K562 (cell line): ENCODE data around the gene NCKAP1. TPM values are rescaled to one million over a fixed set of nuclear protein-coding genes. Genes with fewer than 3 reads are reported as not detected.

Source experiments
- BACH1 ChIP-seq: fragments of 200-800 bp; sonication (Bioruptor generic); IDR thresholded peaks from 2 replicates; pipeline ENCODE4 v1.6.1; 2016; ENCODE audit warnings: missing genetic modification characterization, missing compliant biosample characterization
- DDX20 ChIP-seq: fragments of 450-650 bp; IDR thresholded peaks from 2 replicates; pipeline ENCODE4 v1.6.1; 2016; ENCODE audit warnings: missing genetic modification characterization, low read depth, mild to moderate bottlenecking, missing compliant biosample characterization, moderate library complexity
- EP400 ChIP-seq: fragments of 450-650 bp; IDR thresholded peaks from 2 replicates; pipeline ENCODE4 v1.6.1; 2017; ENCODE audit warnings: antibody characterized with exemption, mild to moderate bottlenecking, moderate library complexity
- FUS ChIP-seq: fragments of 200-400 bp; formaldehyde crosslinking; optimal IDR thresholded peaks from 2 replicates; pipeline ENCODE3; 2017; ENCODE audit warnings: low read depth, low read length
- GTF2E2 ChIP-seq: fragments of 200-800 bp; sonication (Bioruptor generic); IDR thresholded peaks from 2 replicates; pipeline ENCODE4 v1.6.1; 2016; ENCODE audit warnings: missing genetic modification characterization, missing compliant biosample characterization
- KLF1 ChIP-seq: fragments of 450-650 bp; IDR thresholded peaks from 2 replicates; pipeline ENCODE4 v1.6.1; 2016; ENCODE audit warnings: missing genetic modification characterization, missing compliant biosample characterization
- MTA3 ChIP-seq: fragments of 450-650 bp; formaldehyde crosslinking; IDR thresholded peaks from 2 replicates; pipeline ENCODE4 v1.6.1; 2017; ENCODE audit warnings: mild to moderate bottlenecking, borderline replicate concordance
- NFE2L1 ChIP-seq: fragments of 450-650 bp; IDR thresholded peaks from 2 replicates; pipeline ENCODE4 v1.6.1; 2016; ENCODE audit warnings: missing genetic modification characterization, low read depth, mild to moderate bottlenecking, missing compliant biosample characterization, moderate library complexity, borderline replicate concordance
- RFX7 ChIP-seq: fragments of 250-450 bp; sonication (Bioruptor Pico); IDR thresholded peaks from 2 replicates; pipeline ENCODE4 v1.5.1; 2021; ENCODE audit warnings: mild to moderate bottlenecking
- SPI1 ChIP-seq: IDR thresholded peaks from 2 replicates; pipeline ENCODE4 v1.6.1; 2011; ENCODE audit warnings: low read depth, low read length, control low read depth, borderline replicate concordance
- ZNF584 ChIP-seq: fragments of 200-800 bp; sonication (Bioruptor generic); IDR thresholded peaks from 2 replicates; pipeline ENCODE4 v1.6.1; 2016; ENCODE audit warnings: low read depth, mild to moderate bottlenecking, missing genetic modification characterization, missing compliant biosample characterization
- polyA plus RNA-seq, 8 experiments: library from polyadenylated mRNA; depleted of rRNA in 4 of 8; stranded (reverse) in 5 of 8; unstranded in 3 of 8; fragments of >200 nt; fragmentation: Nextera tagmentation in 2 of 8; fragmentation: Illumina TruSeq in 1 of 8; extraction: Ambion mirVana in 2 of 8; extraction: Trizol in 1 of 8; gene quantifications; 2 replicates each; pipeline versions ENCODE4 v1.2.1 to v1.2.3, GENCODE V29; 2011 to 2014; ENCODE audit warnings: inconsistent platforms in 1 of 8, missing spikeins in 1 of 8
- total RNA-seq, 7 experiments: library from RNA; depleted of rRNA in 6 of 7; stranded (reverse); fragments of >200 nt in 6 of 7; fragmentation: Illumina TruSeq in 2 of 7; extraction: Trizol in 2 of 7; gene quantifications; 2 replicates each; pipeline versions ENCODE4 v1.2.1 to v1.2.3, GENCODE V29; 2011 to 2021; ENCODE audit warnings: low replicate concordance in 1 of 7
- TF ChIP-seq, protein P1 (sequence below), 3 experiments: IDR thresholded peaks in 2 of 3; conservative IDR thresholded peaks in 1 of 3; 2 replicates each; pipeline ENCODE4 v1.5.1; 2011 to 2012; ENCODE audit warnings: low read length in 3 of 3, mild to moderate bottlenecking in 3 of 3, control low read depth in 2 of 3, improper control_type of control experiment in 1 of 3, inconsistent platforms in 1 of 3, low read depth in 1 of 3, mixed read lengths in 1 of 3, moderate library complexity in 1 of 3; ENCODE audit not compliant: insufficient read depth in 2 of 3
- TF ChIP-seq, protein P2 (sequence below): fragments of 250-450 bp; sonication (Bioruptor Pico); IDR thresholded peaks from 2 replicates; pipeline ENCODE4 v1.8.0; 2022; ENCODE audit warnings: moderate library complexity, mild to moderate bottlenecking, inconsistent platforms
- TF ChIP-seq, protein P3 (sequence below), 2 experiments: fragments of 200-800 bp in 1 of 2; sonication (Bioruptor generic) in 1 of 2; sonication (generic) in 1 of 2; formaldehyde crosslinking in 1 of 2; IDR thresholded peaks in 1 of 2; conservative IDR thresholded peaks in 1 of 2; 2 replicates each; pipeline versions ENCODE4 v1.5.0 to v1.6.1; 2016 to 2020; ENCODE audit warnings: missing compliant biosample characterization in 1 of 2, missing genetic modification characterization in 1 of 2, missing genetic modification reagents in 1 of 2
- TF ChIP-seq, protein P4 (sequence below): fragments of 450-650 bp; IDR thresholded peaks from 2 replicates; pipeline ENCODE4 v1.6.1; 2016; ENCODE audit warnings: mild to moderate bottlenecking

NCKAP1 gene
- total and polyA plus RNA-seq, 9 of the 15 experiments (the other 6 are each of a cell fraction or from before 2014, with no cell fraction given): 34.0 to 153 (median 88.7) TPM

DNA sequence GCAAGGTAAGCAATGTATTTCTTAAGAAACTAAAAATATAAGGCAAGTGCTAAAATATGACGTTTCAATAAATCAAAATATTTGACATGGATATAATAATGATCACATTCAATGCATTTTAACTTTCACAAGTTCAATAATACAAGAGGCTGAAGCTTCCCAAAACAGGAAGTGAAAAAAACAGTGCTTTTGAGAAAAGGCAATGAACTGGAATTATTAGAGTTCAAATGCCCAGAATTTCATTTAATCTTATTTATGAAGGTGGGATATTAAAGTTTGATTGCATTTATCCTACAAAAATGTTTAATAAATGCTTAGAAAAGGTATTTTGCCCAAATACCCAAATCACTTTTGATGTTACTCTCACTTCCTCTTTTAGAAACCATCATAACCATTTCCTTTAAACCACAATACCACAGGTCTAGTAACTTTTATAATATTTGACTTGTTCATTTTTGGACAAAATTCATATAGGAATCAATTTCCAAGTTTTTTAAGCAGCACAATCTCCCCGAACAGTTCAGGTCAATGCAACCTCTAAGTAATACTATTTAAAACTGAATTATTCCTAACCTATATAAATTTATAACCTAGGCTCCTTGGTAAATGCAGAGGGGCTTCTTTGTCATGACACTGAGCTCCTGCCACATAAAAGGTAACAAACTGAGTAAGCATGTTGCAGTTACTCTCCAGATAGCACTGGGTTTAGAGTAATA is 2.1 kb downstream of the NCKAP1 start (continued):
- TF ChIP-seq, protein P1, sequence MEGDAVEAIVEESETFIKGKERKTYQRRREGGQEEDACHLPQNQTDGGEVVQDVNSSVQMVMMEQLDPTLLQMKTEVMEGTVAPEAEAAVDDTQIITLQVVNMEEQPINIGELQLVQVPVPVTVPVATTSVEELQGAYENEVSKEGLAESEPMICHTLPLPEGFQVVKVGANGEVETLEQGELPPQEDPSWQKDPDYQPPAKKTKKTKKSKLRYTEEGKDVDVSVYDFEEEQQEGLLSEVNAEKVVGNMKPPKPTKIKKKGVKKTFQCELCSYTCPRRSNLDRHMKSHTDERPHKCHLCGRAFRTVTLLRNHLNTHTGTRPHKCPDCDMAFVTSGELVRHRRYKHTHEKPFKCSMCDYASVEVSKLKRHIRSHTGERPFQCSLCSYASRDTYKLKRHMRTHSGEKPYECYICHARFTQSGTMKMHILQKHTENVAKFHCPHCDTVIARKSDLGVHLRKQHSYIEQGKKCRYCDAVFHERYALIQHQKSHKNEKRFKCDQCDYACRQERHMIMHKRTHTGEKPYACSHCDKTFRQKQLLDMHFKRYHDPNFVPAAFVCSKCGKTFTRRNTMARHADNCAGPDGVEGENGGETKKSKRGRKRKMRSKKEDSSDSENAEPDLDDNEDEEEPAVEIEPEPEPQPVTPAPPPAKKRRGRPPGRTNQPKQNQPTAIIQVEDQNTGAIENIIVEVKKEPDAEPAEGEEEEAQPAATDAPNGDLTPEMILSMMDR (IDR thresholded peaks at IDR 0.05 in 2 of 3, conservative IDR thresholded peaks at IDR 0.05 in 1 of 3; ENCODE audit: insufficient read depth in 2 of 3, low read depth in 1 of 3, low read length in 3 of 3): 0 out of 6 replicates have a peak, but pooled peaks of 1 of the 3 experiments have one; percentile 4
- TF ChIP-seq SPI1: peak; percentile 98
- TF ChIP-seq FUS: no peak
- 0 out of 2 replicates have a peak, but pooled peaks have one; percentile 46 for TF ChIP-seq BACH1
- TF ChIP-seq RFX7 (CRISPR knock-in tag): no peak
- TF ChIP-seq DDX20 (tag): peak; percentile 49; the same call in 1 of the 2 replicates
- TF ChIP-seq, protein P2, sequence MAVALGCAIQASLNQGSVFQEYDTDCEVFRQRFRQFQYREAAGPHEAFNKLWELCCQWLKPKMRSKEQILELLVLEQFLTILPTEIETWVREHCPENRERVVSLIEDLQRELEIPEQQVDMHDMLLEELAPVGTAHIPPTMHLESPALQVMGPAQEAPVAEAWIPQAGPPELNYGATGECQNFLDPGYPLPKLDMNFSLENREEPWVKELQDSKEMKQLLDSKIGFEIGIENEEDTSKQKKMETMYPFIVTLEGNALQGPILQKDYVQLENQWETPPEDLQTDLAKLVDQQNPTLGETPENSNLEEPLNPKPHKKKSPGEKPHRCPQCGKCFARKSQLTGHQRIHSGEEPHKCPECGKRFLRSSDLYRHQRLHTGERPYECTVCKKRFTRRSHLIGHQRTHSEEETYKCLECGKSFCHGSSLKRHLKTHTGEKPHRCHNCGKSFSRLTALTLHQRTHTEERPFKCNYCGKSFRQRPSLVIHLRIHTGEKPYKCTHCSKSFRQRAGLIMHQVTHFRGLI (CRISPR knock-in tag): peak; percentile 68; the same call in 1 of the 2 replicates
- peak; percentile 90 for TF ChIP-seq ZNF584 (CRISPR knock-in tag)
- TF ChIP-seq, protein P3, sequence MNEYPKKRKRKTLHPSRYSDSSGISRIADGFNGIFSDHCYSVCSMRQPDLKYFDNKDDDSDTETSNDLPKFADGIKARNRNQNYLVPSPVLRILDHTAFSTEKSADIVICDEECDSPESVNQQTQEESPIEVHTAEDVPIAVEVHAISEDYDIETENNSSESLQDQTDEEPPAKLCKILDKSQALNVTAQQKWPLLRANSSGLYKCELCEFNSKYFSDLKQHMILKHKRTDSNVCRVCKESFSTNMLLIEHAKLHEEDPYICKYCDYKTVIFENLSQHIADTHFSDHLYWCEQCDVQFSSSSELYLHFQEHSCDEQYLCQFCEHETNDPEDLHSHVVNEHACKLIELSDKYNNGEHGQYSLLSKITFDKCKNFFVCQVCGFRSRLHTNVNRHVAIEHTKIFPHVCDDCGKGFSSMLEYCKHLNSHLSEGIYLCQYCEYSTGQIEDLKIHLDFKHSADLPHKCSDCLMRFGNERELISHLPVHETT (CRISPR knock-in tag; conservative IDR thresholded peaks at IDR 0.05 in 1 of 2, IDR thresholded peaks at IDR 0.05 in 1 of 2): peak in 1 of 2 experiments; percentile 29; a peak in 1 of 4 replicates
- no peak for TF ChIP-seq NFE2L1 (tag)
- TF ChIP-seq GTF2E2: 0 out of 2 replicates have a peak, but pooled peaks have one; percentile 36
- no peak for TF ChIP-seq KLF1 (tag)
- TF ChIP-seq, protein P4, sequence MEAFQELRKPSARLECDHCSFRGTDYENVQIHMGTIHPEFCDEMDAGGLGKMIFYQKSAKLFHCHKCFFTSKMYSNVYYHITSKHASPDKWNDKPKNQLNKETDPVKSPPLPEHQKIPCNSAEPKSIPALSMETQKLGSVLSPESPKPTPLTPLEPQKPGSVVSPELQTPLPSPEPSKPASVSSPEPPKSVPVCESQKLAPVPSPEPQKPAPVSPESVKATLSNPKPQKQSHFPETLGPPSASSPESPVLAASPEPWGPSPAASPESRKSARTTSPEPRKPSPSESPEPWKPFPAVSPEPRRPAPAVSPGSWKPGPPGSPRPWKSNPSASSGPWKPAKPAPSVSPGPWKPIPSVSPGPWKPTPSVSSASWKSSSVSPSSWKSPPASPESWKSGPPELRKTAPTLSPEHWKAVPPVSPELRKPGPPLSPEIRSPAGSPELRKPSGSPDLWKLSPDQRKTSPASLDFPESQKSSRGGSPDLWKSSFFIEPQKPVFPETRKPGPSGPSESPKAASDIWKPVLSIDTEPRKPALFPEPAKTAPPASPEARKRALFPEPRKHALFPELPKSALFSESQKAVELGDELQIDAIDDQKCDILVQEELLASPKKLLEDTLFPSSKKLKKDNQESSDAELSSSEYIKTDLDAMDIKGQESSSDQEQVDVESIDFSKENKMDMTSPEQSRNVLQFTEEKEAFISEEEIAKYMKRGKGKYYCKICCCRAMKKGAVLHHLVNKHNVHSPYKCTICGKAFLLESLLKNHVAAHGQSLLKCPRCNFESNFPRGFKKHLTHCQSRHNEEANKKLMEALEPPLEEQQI: peak; percentile 63; the same call in 1 of the 2 replicates
- peak; percentile 61 for TF ChIP-seq EP400
- 0 out of 2 replicates have a peak, but pooled peaks have one; percentile 4 for TF ChIP-seq MTA3
